ENCODE data around the gene MAN1A1. TPM values are rescaled to one million over a fixed set of nuclear protein-coding genes. Genes with fewer than 3 reads are reported as not detected.

Gene MAN1A1
- polyA plus RNA-seq, 1 donor from 2014 or later, result 4.6 TPM

GRCh38 chr6:119368921-119369320, 19.4 kb upstream of the MAN1A1 start:
- H4K20me1 ChIP-seq (ENCODE audit: insufficient read depth), result no peaks in the 10 kb centered on the region
- TF ChIP-seq EZH2 (IDR thresholded peaks at IDR 0.05; ENCODE audit: borderline replicate concordance, insufficient read depth, low read length, poor library complexity, severe bottlenecking), result no peak
- no peak for TF ChIP-seq EP300 (conservative IDR thresholded peaks at IDR 0.05; ENCODE audit: poor library complexity, severe bottlenecking)
- TF ChIP-seq MXI1 (conservative IDR thresholded peaks at IDR 0.05; ENCODE audit: poor library complexity, severe bottlenecking), result no peak
- TF ChIP-seq CTCF (IDR thresholded peaks at IDR 0.05; ENCODE audit: poor library complexity, severe bottlenecking), result no peak
- no peak for TF ChIP-seq POLR2AphosphoS5 (IDR thresholded peaks at IDR 0.05)
- no peak for TF ChIP-seq SMC3 (conservative IDR thresholded peaks at IDR 0.05; ENCODE audit: poor library complexity)
- TF ChIP-seq RAD21 (conservative IDR thresholded peaks at IDR 0.05), result no peak
- no peak for TF ChIP-seq TAF1 (IDR thresholded peaks at IDR 0.05; ENCODE audit: low read depth)
- TF ChIP-seq REST (IDR thresholded peaks at IDR 0.05; ENCODE audit: borderline replicate concordance), result no peak
- no peaks in the 10 kb centered on the region for H3K79me2 ChIP-seq (replicated peaks; ENCODE audit: insufficient read depth, low read length)
- no peak overlapping the region for H3K27ac ChIP-seq (ENCODE audit: low read length)
- H3K36me3 ChIP-seq (ENCODE audit: insufficient read depth, low read length), result no peaks in the 10 kb centered on the region
- no peak overlapping the region for H3K9ac ChIP-seq (ENCODE audit: low read length)
- no peaks in the 10 kb centered on the region for H3K9me3 ChIP-seq (ENCODE audit: low read length)
- H3F3A ChIP-seq (ENCODE audit: insufficient read depth, low read length, poor library complexity, severe bottlenecking), result no peaks in the 10 kb centered on the region
- no peaks in the 10 kb centered on the region for H3K27me3 ChIP-seq (ENCODE audit: insufficient read depth, low read depth, low read length)
- H2AFZ ChIP-seq (ENCODE audit: low read depth, low read length), result no peak overlapping the region
- H3K9me2 ChIP-seq (ENCODE audit: insufficient read depth, low read length), result no peaks in the 10 kb centered on the region
- no peak overlapping the region for H3K4me3 ChIP-seq (ENCODE audit: low read length)
- H3K4me2 ChIP-seq (ENCODE audit: low read length), result no peak overlapping the region

- no peak for TF ChIP-seq SMC3 (conservative IDR thresholded peaks at IDR 0.05; ENCODE audit: poor library complexity)
- no peak for TF ChIP-seq TAF1 (IDR thresholded peaks at IDR 0.05; ENCODE audit: low read depth)
- TF ChIP-seq MXI1 (conservative IDR thresholded peaks at IDR 0.05; ENCODE audit: poor library complexity, severe bottlenecking), result no peak
- TF ChIP-seq POLR2AphosphoS5 (IDR thresholded peaks at IDR 0.05), result no peak
- no peak for TF ChIP-seq RAD21 (conservative IDR thresholded peaks at IDR 0.05)
- no peak for TF ChIP-seq EZH2 (IDR thresholded peaks at IDR 0.05; ENCODE audit: borderline replicate concordance, insufficient read depth, low read length, poor library complexity, severe bottlenecking)
- TF ChIP-seq REST (IDR thresholded peaks at IDR 0.05; ENCODE audit: borderline replicate concordance), result no peak
- no peak for TF ChIP-seq EP300 (conservative IDR thresholded peaks at IDR 0.05; ENCODE audit: poor library complexity, severe bottlenecking)
- TF ChIP-seq CTCF (IDR thresholded peaks at IDR 0.05; ENCODE audit: poor library complexity, severe bottlenecking), result no peak
- Histone ChIP-seq H3K4me3 (ENCODE audit: low read length) (no peak overlapping the region), H2AFZ (ENCODE audit: low read depth, low read length) (no peak overlapping the region), H3F3A (ENCODE audit: insufficient read depth, low read length, poor library complexity, severe bottlenecking) (no peaks in the 10 kb centered on the region), H3K27me3 (ENCODE audit: insufficient read depth, low read depth, low read length) (no peaks in the 10 kb centered on the region), H3K9me2 (ENCODE audit: insufficient read depth, low read length) (no peaks in the 10 kb centered on the region), H3K9me3 (ENCODE audit: low read length) (no peaks in the 10 kb centered on the region), H3K36me3 (ENCODE audit: insufficient read depth, low read length) (no peaks in the 10 kb centered on the region), H3K4me2 (ENCODE audit: low read length) (no peak overlapping the region), H3K27ac (ENCODE audit: low read length) (no peak overlapping the region), H3K9ac (ENCODE audit: low read length) (no peak overlapping the region), H4K20me1 (ENCODE audit: insufficient read depth) (no peaks in the 10 kb centered on the region), H3K79me2 (replicated peaks; ENCODE audit: insufficient read depth, low read length) (no peaks in the 10 kb centered on the region)
These were observed 11.6 kb upstream of the MAN1A1 start for GRCh38 chr6:119361209-119361608.

Measured in neural cell (in vitro differentiated cells).